ENCODE data around the gene CKS2.
"Not testable (repeated sequence)": the region's sequence is repeated elsewhere in the genome, so short reads cannot be mapped to it uniquely, and the experiment has no call there.

The CKS2 gene

DNA sequence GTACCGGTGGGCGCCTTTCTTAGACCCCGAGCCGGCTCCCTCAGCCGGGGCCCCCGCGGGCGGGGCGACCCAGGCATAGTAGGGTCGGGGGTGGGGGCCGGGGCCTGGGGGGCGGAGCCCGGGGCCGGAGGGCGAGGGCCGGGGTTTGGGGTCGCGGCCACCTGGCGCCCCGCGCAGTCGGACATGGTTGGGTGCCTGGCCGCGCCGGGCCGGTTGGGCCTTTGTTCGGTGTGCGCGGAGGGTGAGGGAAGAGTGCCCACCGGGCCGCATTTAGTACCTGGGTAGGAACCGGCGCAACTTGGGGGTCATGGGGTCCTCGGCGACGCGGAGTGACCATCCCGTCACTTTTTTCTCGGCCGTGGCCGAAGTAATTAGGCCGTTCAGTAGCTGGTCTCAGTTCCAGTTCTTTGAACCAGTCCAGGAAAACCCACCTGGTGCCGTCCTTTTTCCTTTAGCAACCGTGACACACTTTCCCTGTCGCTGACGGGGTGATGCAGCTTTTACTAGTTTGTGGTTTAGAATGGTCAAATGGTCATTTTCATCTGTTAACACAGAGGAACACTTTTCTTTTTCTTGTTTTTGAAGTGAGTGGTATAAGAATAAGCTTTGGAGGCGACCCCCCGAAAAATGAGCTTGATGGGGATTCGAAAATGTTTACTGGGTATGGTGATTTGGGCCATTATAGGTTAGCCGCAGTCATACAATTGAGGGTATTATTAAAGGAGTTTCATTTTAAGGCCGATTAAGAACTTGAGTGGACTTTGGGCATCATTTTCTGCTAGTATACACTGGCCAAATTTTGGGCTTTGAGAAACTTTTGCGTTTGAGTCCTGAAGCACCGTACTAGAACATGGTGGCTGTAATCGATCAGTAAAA is 589 bp downstream of the CKS2 start:
- DNase-seq (ENCODE audit: low read depth), result no peak

DNA sequence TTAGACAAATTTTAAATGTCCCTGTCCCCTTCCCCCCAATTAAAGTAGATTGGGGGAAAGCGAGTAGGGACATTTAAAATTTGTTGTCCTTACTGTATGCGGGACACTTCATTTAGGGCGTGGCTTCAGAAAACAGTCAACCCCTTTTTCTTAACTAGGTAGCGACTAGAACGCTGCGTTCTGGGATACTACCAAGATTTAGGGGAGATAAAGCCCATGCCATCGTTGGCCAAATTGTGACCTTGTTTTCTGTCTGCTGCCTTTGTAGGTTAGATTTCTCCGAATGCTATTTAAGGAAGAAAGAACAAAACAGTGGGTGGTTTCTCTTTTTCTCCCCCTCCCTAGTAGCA is 1.2 kb downstream of the CKS2 start:
- no peak for DNase-seq (ENCODE audit: low read depth)

DNA sequence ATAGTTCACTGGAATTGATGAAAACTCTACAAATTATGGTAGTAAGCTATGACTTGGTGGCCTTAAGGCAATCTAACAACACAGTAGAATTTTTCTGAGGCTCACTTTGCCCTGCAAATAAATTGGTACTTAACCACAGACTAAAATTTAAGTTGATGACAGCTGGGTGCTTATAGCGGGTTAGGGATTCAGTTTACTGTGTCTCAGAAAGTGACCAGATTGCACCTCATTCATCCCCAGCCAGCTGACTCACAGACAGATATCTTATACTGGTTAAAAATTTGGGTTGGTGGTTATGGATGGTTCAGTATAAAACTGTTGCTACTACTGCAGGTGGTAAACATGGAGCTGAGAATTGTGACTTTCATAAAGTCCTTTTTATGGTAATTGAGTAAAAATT is 2.8 kb downstream of the CKS2 start:
- no peak for DNase-seq (ENCODE audit: low read depth)

DNA sequence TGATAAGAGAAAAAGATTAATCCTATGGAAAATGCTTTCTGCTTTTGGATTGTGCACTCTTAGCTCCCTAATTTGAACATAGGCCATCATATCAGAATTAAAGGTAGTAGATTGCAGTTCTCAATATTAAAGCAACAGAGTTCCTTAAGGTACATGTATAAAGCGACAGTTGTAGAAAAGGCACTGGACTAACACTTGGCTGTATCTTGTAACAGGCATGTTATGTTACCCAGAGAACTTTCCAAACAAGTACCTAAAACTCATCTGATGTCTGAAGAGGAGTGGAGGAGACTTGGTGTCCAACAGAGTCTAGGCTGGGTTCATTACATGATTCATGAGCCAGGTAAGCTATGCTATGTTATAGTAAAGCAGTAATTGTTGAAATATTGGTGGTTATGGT is 4.0 kb downstream of the CKS2 start:
- no peak for DNase-seq (ENCODE audit: low read depth)

DNA sequence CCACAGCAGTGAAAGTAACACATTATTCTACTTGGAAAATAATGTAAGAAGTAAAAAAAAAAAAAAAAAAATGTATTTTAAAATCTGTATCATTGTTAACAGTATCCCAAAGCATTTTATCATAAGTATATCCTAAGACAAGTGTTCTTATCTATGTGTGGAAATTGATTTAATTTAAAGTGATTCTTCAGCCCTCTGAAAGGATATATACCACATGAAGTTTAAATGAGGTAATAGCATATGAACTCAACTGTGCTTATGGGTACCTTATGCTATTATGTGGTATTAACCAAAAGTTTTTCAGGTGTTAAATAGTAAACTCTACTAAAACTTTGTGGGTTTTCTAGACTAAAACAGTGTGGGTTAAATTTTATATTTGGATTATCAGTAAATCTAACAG is 4.5 kb downstream of the CKS2 start:
- no peak for DNase-seq (ENCODE audit: low read depth)

DNA sequence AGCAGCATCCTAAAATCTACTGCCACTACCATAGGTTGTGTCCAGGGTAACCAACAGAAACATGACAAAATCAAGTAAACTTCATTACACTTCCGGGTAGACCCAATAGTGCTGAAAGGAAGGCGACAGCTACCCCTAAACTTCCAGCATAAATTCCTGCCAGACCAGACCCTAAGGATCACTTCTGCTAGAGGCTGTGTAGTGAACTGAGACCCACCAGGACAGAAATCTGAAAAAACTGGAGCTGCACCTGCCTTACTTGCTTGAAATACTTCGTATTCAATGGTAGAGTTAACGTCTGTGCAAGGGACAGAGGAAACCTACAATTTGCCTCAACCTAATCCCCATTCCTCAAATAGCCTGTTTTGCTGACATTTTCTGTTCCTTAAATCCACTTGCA is 6.3 kb downstream of the CKS2 start:
- no peak for DNase-seq (ENCODE audit: low read depth)

DNA sequence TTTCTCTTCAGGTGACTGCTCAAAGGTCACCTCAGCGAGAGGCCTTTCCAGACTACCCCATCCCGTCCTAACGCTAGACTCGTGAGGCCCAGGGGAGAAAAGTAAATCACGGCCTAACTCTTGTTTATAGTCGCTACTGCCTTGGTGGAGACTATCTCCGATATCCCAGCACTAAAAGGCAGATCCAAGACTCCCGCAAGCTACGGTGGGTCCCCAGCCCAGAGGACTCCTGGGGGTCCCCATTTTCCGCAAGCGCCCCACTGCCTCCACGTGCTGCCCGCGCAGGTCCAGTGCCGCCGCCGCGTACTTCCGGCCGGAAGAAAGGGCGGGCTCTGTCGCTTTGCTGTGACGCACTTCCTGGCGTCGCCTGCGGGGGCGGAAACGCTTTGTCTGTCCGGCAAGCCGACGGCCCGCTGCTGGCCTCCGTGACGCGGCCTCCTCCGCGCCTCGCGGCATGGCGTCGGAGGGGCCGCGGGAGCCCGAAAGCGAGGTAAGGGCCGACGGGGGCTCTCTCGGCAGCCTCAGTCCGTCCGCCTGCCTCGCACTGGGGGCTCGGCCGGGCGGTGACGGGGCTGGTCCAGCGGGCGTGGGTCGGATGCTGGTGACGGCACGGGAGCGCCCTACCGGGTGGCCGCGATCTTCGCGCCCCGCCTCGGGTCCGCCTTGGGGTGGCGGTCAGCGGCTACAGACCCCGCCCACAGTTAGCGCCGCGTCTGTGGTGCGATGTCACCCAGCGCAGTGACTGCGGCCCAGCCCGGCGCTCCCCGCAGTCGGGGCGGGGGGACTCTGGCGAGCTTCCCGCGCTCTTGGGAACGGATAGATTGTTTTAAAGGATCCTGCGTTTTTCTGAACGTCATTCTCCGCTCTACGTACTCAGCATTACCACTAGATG is 7.4 kb downstream of the CKS2 start, which contains the start of gene SECISBP2:
TSS of gene SECISBP2 (plus strand) at position 378 of the 892 bp plus-strand sequence. CDS start at position 455, 77 bp downstream.
- peak; percentile 90 for DNase-seq (ENCODE audit: low read depth)

DNA sequence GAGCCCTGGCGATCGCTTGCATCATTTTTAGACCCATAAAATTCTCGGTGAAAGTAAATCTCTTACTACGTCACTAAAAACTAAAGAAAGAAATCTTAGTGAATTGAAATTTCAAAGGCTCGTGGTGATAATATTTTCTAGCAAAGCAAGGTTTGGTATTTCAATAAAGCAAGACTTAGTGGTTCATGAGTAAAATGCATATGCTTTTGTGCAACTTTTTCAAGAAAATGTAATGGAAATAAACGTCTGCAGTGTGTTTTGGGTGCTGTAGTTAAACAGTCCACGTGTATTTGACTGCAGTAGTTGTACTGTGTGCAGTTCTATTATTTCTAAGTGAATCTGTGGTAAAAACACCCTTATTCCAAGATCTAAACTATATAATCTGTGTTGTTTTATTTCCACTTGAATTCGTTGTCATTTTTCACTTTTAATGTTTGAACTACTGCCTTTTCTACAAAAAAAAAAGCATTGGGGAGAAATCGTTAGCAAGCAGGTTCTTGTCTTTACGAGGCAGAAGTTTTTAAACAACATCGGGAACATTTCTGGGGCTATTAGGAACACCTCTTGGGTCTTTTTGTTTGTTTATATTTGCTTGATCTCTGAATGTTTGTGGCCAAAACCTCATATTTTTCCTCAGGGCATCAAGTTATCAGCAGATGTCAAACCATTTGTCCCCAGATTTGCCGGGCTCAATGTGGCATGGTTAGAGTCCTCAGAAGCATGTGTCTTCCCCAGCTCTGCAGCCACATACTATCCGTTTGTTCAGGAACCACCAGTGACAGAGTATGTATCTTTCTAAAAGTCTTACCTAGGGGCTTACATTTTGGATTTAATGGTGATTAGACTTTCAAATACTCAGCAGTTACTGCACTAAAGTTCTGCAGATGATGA is 8.3 kb downstream of the CKS2 start:
- no peak for DNase-seq (ENCODE audit: low read depth)

DNA sequence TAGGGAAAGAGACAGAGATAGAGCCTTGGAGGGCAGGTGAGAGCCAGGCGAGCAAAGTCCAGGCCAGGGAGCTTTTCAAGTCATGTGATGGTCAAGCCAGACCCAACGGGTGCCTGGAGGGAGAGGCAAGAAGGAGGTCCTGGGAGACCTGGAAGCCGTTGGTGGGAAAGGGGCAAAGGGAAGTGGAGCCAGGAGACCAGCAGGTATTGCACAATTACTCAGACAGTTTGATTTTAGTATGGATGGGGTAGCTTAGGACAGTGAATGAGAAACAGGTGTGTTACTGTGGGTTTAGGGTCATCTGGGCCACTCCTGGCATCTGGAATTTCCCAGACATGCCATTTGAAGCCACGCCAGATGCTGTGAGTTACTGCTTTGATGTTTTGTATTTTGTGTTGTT is 12.4 kb downstream of the CKS2 start:
- DNase-seq (ENCODE audit: low read depth), result no peak

DNA sequence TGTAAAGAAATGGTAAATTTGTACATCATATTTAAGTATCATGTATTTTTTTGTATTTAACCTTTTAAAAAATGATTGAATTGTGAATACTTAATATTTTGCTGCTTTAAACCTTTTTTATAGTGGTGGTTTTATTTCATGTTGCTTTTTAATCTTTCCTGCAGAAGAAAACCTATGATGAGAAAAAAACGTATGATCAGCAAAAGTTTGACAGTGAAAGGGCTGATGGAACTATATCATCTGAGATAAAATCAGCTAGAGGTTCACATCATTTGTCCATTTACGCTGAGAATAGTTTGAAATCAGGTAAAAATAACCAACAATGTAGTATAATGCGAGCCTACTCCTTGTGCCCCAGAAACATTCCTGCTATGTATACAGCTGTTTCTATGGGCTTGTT is 14.7 kb downstream of the CKS2 start:
- DNase-seq (ENCODE audit: low read depth), result no peak

DNA sequence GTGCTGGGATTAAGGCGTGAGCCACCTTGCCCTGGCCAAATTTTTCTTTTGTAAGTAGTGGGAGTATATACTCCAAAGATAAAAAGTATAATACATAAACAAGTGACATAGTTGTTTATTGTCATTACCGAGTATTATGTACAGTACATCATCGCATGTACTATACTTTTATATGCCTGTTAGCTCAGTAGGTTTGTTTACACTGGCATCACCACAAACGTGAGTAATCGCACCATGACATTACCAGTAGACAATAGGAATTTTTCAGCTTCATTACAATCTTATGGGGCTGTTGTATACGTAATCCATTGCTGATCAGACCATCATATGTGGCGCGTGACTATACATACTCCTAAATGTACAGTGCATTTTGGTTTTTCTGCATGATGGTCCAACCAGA is 17.1 kb downstream of the CKS2 start:
- no peak for DNase-seq (ENCODE audit: low read depth)

DNA sequence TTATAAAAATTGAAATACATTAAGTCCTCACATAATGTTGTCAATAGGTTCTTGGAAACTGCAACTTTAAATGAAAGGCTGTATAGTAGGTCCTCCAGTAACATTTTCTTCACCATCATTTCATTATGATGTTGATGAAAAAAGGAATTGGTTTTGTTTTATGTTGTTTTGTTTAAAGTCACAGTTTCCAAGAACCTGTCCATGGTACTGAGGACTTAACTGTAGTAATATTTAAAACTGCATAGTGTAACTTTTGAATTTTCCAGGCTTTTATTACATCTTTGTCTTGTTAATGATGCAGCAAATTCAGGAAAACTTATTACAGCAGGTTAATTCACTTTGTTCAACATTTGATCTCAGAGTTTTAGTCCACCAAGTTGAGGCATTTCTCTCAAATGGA is 18.9 kb downstream of the CKS2 start:
- DNase-seq (ENCODE audit: low read depth), result no peak

DNA sequence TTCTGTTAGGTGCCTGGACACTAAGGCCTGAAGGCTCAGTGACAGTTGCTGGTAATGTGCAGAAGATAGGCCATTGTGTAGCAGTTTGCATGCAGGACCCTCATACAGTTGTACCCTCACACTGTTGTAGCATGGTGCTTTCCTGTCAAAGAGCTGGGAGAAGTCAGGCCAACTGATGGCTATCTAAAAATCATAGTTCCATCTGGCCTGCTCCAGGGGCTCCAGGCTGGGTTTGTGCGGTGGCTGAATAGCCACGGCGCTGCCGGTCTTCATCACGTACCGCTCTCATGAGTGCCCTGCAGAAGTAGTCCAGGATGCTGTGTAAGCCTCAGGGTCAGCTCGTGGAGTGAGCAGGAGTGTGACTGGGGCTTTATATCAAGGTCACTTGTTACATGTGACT is 19.5 kb downstream of the CKS2 start:
- DNase-seq (ENCODE audit: low read depth), result no peak

DNA sequence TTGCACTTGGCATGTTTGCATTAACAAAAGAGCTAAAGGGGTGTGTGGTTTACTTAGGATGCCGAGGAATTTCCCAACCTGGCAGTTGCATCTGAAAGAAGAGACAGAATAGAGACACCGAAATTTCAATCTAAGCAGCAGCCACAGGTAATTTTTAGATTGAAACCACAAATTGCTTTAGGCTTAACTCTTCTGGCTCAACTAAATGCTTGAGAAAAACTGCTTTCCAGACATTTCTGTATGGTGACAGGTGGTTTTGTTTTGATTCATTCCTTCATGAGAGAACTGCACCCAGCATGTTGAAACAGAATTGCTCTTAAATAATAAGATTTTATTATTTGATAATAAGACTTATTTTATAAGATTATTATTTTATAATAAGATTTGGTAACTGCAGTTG is 28.8 kb downstream of the CKS2 start:
- no peak for DNase-seq (ENCODE audit: low read depth)

DNA sequence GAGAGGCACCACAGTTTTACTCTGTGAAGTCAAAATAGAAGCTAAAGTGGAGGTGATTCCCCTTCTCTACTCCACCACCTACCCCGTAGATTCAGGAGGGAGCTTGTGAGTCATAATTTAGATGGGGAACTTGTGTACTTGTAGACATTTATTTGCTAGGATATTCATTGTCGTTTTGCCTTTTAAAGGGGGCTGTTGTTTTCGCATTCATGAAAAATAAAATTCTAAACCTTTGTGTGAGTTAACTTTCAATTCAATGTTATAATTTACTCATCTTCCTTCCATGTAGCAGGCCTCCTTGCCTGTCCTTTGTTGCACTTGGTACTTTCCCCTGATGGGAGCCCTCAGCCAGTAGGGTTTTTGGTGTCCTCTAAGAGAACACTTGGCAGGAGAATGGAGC is 29.3 kb downstream of the CKS2 start:
- DNase-seq (ENCODE audit: low read depth), result no peak

DNA sequence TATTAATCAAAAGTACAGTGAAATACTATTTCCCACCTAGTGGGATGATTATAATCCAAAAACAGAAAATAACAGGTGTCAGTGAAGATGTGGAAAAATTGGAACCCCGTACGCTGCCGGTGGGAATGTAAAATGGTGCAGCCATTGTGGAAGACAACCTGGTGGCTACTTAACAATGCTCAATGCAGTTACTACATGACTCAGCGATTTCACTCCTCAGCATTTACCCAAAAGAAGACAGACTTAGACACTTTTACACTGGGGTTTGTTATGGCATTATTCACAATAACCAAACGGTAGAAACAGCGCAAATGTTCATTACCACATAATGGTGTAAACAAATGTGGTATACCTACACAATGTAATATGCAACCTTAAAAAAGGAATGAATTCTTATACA is 31.2 kb downstream of the CKS2 start:
- no peak for DNase-seq (ENCODE audit: low read depth)

DNA sequence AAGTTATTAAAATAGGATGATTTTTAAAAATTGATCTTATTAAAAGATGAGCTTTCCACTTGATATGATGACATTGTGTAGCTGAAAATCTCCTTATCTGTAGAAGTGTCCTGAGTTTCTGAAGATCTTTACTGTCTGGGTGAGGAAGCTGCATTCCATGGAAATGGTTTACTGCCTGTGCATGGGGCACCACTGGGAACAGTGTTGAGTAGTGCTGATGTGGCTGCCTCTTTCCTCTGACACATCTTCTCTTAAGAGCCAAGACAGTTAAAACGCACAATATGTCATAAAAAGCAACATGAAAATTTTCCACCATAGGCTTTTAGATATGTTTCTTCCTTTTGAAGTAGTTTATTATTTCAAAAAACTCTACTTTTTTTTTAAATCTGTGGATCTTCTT is 32.0 kb downstream of the CKS2 start:
- DNase-seq (ENCODE audit: low read depth), result no peak

DNA sequence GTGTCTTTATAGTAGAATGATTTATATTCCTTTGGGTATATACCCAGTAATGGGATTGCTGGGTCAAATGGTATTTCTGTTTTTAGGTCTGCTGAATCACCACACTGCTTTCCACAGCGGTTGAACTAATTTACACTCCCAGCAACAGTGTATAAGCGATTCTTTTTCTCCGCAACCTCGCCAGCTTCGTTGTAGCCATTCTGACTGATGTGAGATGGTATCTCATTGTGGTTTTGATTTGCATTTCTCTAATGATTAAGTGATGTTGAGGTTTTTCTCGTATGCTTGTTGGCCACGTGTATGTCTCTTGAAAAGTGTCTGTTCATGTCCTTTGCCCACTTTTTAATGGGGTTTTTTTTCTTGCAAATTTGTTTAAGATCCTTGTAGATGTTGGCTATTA is 32.8 kb downstream of the CKS2 start:
- not testable (repeated sequence) for DNase-seq (ENCODE audit: low read depth)

DNA sequence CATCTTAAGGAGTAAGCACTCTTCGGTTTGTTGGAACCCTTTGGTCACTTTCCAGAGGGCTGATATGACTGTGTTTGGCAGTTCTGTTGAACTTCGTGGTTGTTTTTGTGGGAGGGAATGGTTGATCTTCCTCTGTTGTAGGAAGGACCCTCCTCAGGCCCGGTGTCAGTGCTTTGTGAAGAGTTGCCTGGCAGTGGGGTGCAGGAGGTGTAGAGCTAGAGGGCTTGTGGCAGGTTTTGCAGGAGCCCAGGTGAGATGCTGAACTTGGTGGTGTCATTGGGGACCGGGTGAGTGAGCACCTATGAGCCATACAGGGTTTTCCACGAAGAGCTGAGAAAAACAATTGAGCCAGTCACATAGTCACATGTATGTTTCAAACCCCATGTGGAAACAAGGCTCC is 34.5 kb downstream of the CKS2 start:
- no peak for DNase-seq (ENCODE audit: low read depth)

DNA sequence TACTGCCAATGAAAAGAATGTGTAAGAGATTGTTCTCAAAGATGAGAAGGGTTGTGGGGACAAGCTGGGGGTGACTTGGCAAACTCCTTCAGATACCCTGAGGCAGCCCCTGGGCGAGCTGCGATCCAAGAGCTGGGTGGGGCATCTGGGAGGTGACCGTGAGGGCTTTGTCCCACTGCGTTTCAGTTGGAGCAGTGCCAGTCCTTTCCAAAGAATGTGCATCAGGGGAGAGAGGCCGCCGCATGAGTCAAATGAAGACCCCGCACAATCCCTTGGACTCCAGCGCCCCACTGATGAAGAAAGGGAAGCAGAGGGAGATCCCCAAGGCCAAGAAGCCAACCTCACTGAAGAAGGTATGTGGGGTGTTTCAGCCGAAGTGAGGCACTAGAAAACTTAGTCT is 35.7 kb downstream of the CKS2 start:
- no peak for DNase-seq (ENCODE audit: low read depth)

DNA sequence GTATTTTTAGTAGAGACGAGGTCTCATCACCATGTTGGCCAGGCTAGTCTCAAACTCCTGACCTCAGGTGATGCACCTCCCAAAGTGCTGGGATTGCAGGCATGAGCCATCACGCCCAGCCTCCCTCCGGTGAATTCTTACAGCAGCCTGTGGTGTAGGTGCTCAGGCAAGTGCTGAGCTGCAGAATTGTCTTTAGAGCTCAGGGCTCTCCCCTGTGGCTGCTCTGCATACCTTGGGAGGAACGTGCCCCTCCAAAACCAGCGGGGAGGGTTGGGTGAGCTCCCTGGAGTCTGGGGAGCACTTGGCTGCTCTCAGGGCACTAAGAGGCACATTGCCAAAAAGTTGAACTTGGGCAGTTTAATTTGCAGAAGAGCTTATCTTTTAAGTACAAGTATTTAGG is 36.7 kb downstream of the CKS2 start:
- no peak for DNase-seq (ENCODE audit: low read depth)

DNA sequence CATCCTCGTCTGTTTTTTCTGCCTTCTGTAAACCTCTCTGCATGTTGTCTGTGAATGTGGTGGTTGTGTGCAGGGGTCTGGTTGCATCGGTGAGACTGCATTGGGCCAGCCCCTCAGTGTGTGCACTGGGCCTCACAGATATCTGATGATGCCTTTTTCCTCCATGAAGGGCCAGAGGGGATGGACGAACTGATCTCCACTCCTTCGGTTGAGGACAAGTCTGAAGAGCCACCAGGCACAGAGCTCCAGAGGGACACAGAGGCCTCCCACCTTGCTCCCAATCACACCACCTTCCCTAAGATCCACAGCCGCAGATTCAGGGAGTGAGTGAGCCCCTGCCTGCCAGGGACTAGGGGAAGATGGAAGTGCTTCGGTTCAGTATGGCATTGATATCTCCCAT is 38.6 kb downstream of the CKS2 start:
- no peak for DNase-seq (ENCODE audit: low read depth)
